Lower lobe of right lung (tissue), 2 donors: ENCODE results near the gene TPO. TPM values are rescaled to one million over a fixed set of nuclear protein-coding genes. Genes with fewer than 3 reads are reported as not detected.
A peak's percentile ranks its signal among the peaks of the same experiment; 100 is the strongest.

Source experiments
- ATAC-seq, 2 donors: fragments of 200-7000 bp; cut with Tn5 transposase; one replicate each; pipeline ENCODE4 v1.9.1; 2020 to 2022; ENCODE audit warnings: mild to moderate bottlenecking in 2 of 2, moderate library complexity in 2 of 2
- DNase-seq: peaks from one replicate; pipeline ENCODE4 v3.0.0-alpha.2; 2020
- H3K27ac ChIP-seq: fragments of 200-600 bp; one replicate; pipeline ENCODE4 v1.8.0; 2022
- H3K27me3 ChIP-seq: fragments of 200-600 bp; one replicate; pipeline ENCODE4 v1.8.0; 2022; ENCODE audit warnings: low read depth
- H3K36me3 ChIP-seq: fragments of 200-600 bp; one replicate; pipeline ENCODE4 v1.8.0; 2022; ENCODE audit warnings: mild to moderate bottlenecking
- H3K4me1 ChIP-seq: fragments of 200-600 bp; one replicate; pipeline ENCODE4 v1.8.0; 2022
- H3K4me3 ChIP-seq: fragments of 200-600 bp; one replicate; pipeline ENCODE4 v1.8.0; 2022; ENCODE audit warnings: mild to moderate bottlenecking
- H3K9me3 ChIP-seq: fragments of 200-600 bp; one replicate; pipeline ENCODE4 v1.8.0; 2022
- CTCF ChIP-seq: fragments of 200-600 bp; IDR thresholded peaks from one replicate; pipeline ENCODE4 v1.8.0; 2022; ENCODE audit warnings: antibody characterized with exemption, mild to moderate bottlenecking
- intact Hi-C: fragments of 100-400 bp; cut with DNase I; formaldehyde crosslinking; loops from one replicate; pipeline ENCODE4 v1.11.0; 2022
- total RNA-seq: library from RNA; stranded (reverse); fragmentation: NEBNext Ultra II Directional; extraction: Animal tissue kit (Norgen Biotek cat#: 25700); gene quantifications from one replicate; pipeline ENCODE4 v1.2.1, GENCODE V29; 2021
- donor health status: DM: no; HTN: yes; CAD: no; lungs with severe emphysema.

TPO gene
- total RNA-seq, 1 donor from 2014 or later, result 0.21 TPM

GRCh38 chr2:1581965-1582625 lies 168.8 kb downstream of the TPO start:
- no peaks in the 10 kb centered on the region for H3K4me1 ChIP-seq
- H3K27me3 ChIP-seq, result no peaks in the 10 kb centered on the region
- H3K27ac ChIP-seq, result no peak overlapping the region
- no peak for DNase-seq
- TF ChIP-seq CTCF, result no peak
- intact Hi-C loops, result no loop called here
- no peak for ATAC-seq
- no peak overlapping the region for H3K4me3 ChIP-seq
- H3K36me3 ChIP-seq, result no peaks in the 10 kb centered on the region
- H3K9me3 ChIP-seq, result no peaks in the 10 kb centered on the region

DNA sequence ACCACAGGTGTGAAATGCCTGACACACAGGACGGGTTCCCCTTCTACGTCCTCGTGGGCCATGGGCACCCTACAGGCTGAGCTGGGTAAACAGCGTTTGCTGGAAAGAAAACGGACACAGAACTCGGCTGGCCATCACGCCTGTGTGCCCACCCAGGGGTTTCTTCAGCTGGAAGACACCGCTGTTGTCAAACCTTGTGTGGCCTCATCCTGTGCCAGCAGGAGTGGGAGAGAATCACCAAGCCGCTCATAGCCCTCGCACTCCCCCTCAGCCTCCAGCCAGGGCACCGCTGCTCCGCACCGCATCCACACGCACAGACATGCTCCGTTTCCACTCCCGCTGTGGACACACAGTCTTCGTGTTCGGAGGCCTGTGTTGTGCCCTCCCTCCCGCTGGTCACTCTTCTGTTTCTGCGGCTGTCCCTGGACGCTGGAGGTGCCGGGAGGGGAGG lies 169.7 kb downstream of the TPO start:
- H3K36me3 ChIP-seq, result no peaks in the 10 kb centered on the region
- no peak for TF ChIP-seq CTCF
- peak; percentile 39 for DNase-seq
- H3K9me3 ChIP-seq, result no peaks in the 10 kb centered on the region
- no peak for ATAC-seq
- intact Hi-C loops, result no loop called here
- H3K4me1 ChIP-seq, result no peaks in the 10 kb centered on the region
- H3K27me3 ChIP-seq, result no peaks in the 10 kb centered on the region
- H3K27ac ChIP-seq, result no peak overlapping the region
- H3K4me3 ChIP-seq, result no peak overlapping the region

- intact Hi-C loops, result no loop called here
- DNase-seq, result peak; percentile 27
These were observed 170.8 kb downstream of the TPO start for GRCh38 chr2:1584051-1584531.

DNA sequence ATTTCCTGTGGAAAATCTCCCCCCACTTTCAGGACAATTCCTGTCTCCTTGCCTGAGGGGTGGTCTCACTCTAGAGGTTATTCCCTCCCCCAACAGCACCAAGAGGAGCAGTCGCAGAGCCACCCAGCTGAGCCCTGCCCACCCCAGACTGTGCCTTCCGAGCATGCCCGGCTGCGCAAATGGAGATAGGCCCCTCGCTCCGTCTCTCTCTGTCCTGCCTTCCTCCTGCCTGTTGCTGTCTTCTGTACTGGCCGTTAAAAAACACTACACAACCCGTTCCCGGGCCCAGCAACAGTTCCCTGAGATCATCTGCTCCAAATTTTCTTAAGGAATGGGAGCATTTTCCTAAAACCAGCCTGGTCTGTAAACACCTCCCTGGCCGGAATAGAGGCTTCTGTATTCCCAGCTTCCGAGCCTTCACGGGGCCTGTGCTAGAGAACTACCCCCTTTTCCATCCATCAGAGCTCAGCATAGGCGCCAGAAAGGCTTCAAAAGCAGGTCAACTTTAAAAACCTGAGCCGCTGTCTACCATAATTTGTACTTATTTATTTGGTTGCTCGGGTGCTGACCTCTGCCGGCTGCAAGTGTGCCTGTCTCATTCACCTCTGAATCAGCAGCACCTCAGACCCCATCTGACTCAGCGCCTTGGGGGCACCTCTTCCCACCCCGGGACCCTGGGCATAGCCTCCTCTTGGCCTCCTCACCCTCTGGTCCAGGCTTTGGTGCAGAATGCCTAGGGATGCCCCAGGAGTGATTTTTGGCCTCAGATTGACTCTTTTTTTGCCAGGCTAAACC lies 171.6 kb downstream of the TPO start:
- TF ChIP-seq CTCF, result no peak
- H3K27me3 ChIP-seq, result no peaks in the 10 kb centered on the region
- no peak overlapping the region for H3K27ac ChIP-seq
- ATAC-seq, result no peak
- peaks cover 7% of the 10 kb centered on the region for H3K4me1 ChIP-seq
- intact Hi-C loops, result no loop called here
- no peaks in the 10 kb centered on the region for H3K36me3 ChIP-seq
- DNase-seq, result peak; percentile 26
- no peaks in the 10 kb centered on the region for H3K9me3 ChIP-seq
- H3K4me3 ChIP-seq, result no peak overlapping the region

More at GRCh38 chr2:1584051-1584531, 170.8 kb downstream of the TPO start:
- no peaks in the 10 kb centered on the region for H3K9me3 ChIP-seq
- TF ChIP-seq CTCF, result no peak
- no peaks in the 10 kb centered on the region for H3K27me3 ChIP-seq
- H3K27ac ChIP-seq, result no peak overlapping the region
- no peaks in the 10 kb centered on the region for H3K36me3 ChIP-seq
- H3K4me3 ChIP-seq, result no peak overlapping the region
- ATAC-seq, result no peak
- peaks cover under 1% of the 10 kb centered on the region for H3K4me1 ChIP-seq

GRCh38 chr2:1585635-1586034 lies 172.4 kb downstream of the TPO start:
- Histone ChIP-seq H3K4me1 (peaks cover 7% of the 10 kb centered on the region), H3K27me3 (no peaks in the 10 kb centered on the region), H3K27ac (no peak overlapping the region), H3K4me3 (no peak overlapping the region), H3K36me3 (no peaks in the 10 kb centered on the region), H3K9me3 (no peaks in the 10 kb centered on the region)
- TF ChIP-seq CTCF, result no peak
- intact Hi-C loops, result no loop called here
- DNase-seq (peak; percentile 37), ATAC-seq (no peak)
